Activated CD4-positive, alpha-beta T cell treated with anti-CD3 and anti-CD28 coated beads for 36 hours (primary cell): ENCODE measurements around the gene SLC30A7. TPM values are rescaled to one million over a fixed set of nuclear protein-coding genes. Genes with fewer than 3 reads are reported as not detected.
A peak's percentile ranks its signal among the peaks of the same experiment; 100 is the strongest.
"Not testable (repeated sequence)": the region's sequence is repeated elsewhere in the genome, so short reads cannot be mapped to it uniquely, and the experiment has no call there.

Source experiments
- ATAC-seq: fragments of 200-7000 bp; cut with Tn5 transposase; one replicate; pipeline ENCODE4 v1.10.0; 2021; ENCODE audit warnings: mild to moderate bottlenecking, moderate library complexity
- CTCF ChIA-PET: fragments of 350-600 bp; sonication (Branson Sonifier 250); formaldehyde crosslinking; loops from one replicate; lab custom pipeline; 2021; ENCODE audit warnings: antibody characterized with exemption; lab: Charles Lee
- POLR2A ChIA-PET: fragments of 350-600 bp; sonication (Branson Sonifier 250); formaldehyde crosslinking; loops from one replicate; lab custom pipeline; 2021; ENCODE audit warnings: antibody characterized with exemption, inconsistent platforms; lab: Charles Lee
- DNase-seq: peaks from one replicate; pipeline ENCODE4 v3.0.0-alpha.2; 2020
- H3K27ac Mint-ChIP-seq: one replicate; pipeline ENCODE4 v1.8.0; 2021; ENCODE audit warnings: mixed read lengths
- H3K27me3 Mint-ChIP-seq: one replicate; pipeline ENCODE4 v1.8.0; 2021; ENCODE audit warnings: mixed read lengths
- H3K36me3 Mint-ChIP-seq: one replicate; pipeline ENCODE4 v1.8.0; 2021; ENCODE audit warnings: low read depth, mixed read lengths
- H3K4me1 Mint-ChIP-seq: one replicate; pipeline ENCODE4 v1.8.0; 2021; ENCODE audit warnings: mixed read lengths
- H3K4me3 Mint-ChIP-seq: one replicate; pipeline ENCODE4 v1.8.0; 2021; ENCODE audit warnings: mild to moderate bottlenecking, moderate library complexity, mixed read lengths
- H3K9me3 Mint-ChIP-seq: one replicate; pipeline ENCODE4 v1.8.0; 2021; ENCODE audit warnings: low read depth, mixed read lengths
- intact Hi-C, 2 experiments: fragments of 100-400 bp; cut with DNase I in 1 of 2; cut with micrococcal nuclease in 1 of 2; formaldehyde crosslinking; loops; one replicate each; pipeline versions ENCODE4 v1.14.2 to v1.15.1; 2022 to 2024; cut with DNase I, micrococcal nuclease
- total RNA-seq, 2 experiments: library from RNA; stranded (reverse); gene quantifications; one replicate each; pipeline ENCODE4 v1.2.3, GENCODE V29; 2021

Gene SLC30A7
- total RNA-seq, 2 experiments from 2014 or later, result 33.2 to 34.6 TPM

GRCh38 chr1:100909018-100909417 lies 13.1 kb downstream of the SLC30A7 start:
- intact Hi-C loops, result no loop called here
- Mint-ChIP-seq H3K27me3 (no peaks in the 10 kb centered on the region), H3K27ac (peak overlapping the region; percentile 7), H3K9me3 (no peaks in the 10 kb centered on the region), H3K4me3 (no peak overlapping the region), H3K36me3 (peaks cover 72% of the 10 kb centered on the region), H3K4me1 (peaks cover 48% of the 10 kb centered on the region)
- DNase-seq (no peak), ATAC-seq (peak; percentile 91)
- ChIA-PET CTCF (interaction anchor here (0.6 to 3.0 kb wide), 15 partner anchors 8 to 1849 kb away, joined by 3 to 16 read pairs (median 4); partner anchors contain the start of gene EXTL2), POLR2A (interaction anchor here (0.6 kb wide), 2 partner anchors 15 to 331 kb away, joined by 3 to 4 read pairs; no protein-coding TSS in a partner anchor)

GRCh38 chr1:100912019-100912418 lies 16.1 kb downstream of the SLC30A7 start:
- peaks cover 70% of the 10 kb centered on the region for H3K36me3 Mint-ChIP-seq
- no peaks in the 10 kb centered on the region for H3K9me3 Mint-ChIP-seq
- no peaks in the 10 kb centered on the region for H3K27me3 Mint-ChIP-seq
- ChIA-PET CTCF (interaction anchor here (0.7 to 1.0 kb wide), 2 partner anchors 10 to 99 kb away, joined by 4 read pairs; no protein-coding TSS in a partner anchor), POLR2A (no interaction called here)
- ATAC-seq, result no peak
- H3K4me1 Mint-ChIP-seq, result peaks cover 32% of the 10 kb centered on the region
- no peak for DNase-seq
- intact Hi-C loops, result no loop called here
- H3K4me3 Mint-ChIP-seq, result no peak overlapping the region
- H3K27ac Mint-ChIP-seq, result no peak overlapping the region

GRCh38 chr1:100921110-100921706 lies 25.3 kb downstream of the SLC30A7 start:
- DNase-seq, result no peak
- Mint-ChIP-seq H3K27me3 (no peaks in the 10 kb centered on the region), H3K4me3 (no peak overlapping the region), H3K27ac (peak overlapping the region; percentile 70), H3K4me1 (peaks cover 43% of the 10 kb centered on the region), H3K36me3 (peaks cover 28% of the 10 kb centered on the region), H3K9me3 (peaks cover 12% of the 10 kb centered on the region)
- CTCF ChIA-PET, result interaction anchor here (0.6 to 6.2 kb wide), 28 partner anchors 10 to 437 kb away, joined by 3 to 98 read pairs (median 4); no protein-coding TSS in a partner anchor
- intact Hi-C loops, result loop anchor here (1.0 to 5.0 kb wide), 8 partner anchors 24 to 436 kb away; partner anchors contain the start of genes DPH5 (in 1 of the 2) and SLC30A7 (in 1 of the 2)
- no peak for ATAC-seq
- POLR2A ChIA-PET, result no interaction called here

- peaks cover 14% of the 10 kb centered on the region for H3K9me3 Mint-ChIP-seq
- no peaks in the 10 kb centered on the region for H3K27me3 Mint-ChIP-seq
- H3K4me3 Mint-ChIP-seq, result no peak overlapping the region
- peaks cover 50% of the 10 kb centered on the region for H3K4me1 Mint-ChIP-seq
- DNase-seq (peak; percentile 59), ATAC-seq (peak; percentile 43)
- ChIA-PET CTCF (interaction anchor here (1.5 to 6.2 kb wide), 4 partner anchors 320 to 433 kb away, joined by 5 to 98 read pairs (median 6); no protein-coding TSS in a partner anchor), POLR2A (no interaction called here)
- H3K27ac Mint-ChIP-seq, result peak overlapping the region; percentile 87
- peaks cover 23% of the 10 kb centered on the region for H3K36me3 Mint-ChIP-seq
- intact Hi-C loops, result loop anchor here (2.0 to 5.0 kb wide), 4 partner anchors 103 to 255 kb away; partner anchors contain the start of gene DPH5 (in 1 of the 2)
Observed at GRCh38 chr1:100924212-100924611, 28.3 kb downstream of the SLC30A7 start.

GRCh38 chr1:100924991-100925390 lies 29.1 kb downstream of the SLC30A7 start:
- Mint-ChIP-seq H3K9me3 (peaks cover 14% of the 10 kb centered on the region), H3K36me3 (peaks cover 25% of the 10 kb centered on the region), H3K27ac (peak overlapping the region; percentile 87), H3K4me1 (peaks cover 54% of the 10 kb centered on the region), H3K27me3 (no peaks in the 10 kb centered on the region), H3K4me3 (no peak overlapping the region)
- ChIA-PET POLR2A (no interaction called here), CTCF (interaction anchor here (0.9 to 6.2 kb wide), 4 partner anchors 10 to 433 kb away, joined by 3 to 98 read pairs (median 4); no protein-coding TSS in a partner anchor)
- intact Hi-C loops, result loop anchor here (2.0 to 5.0 kb wide), 5 partner anchors 82 to 254 kb away; partner anchors contain the start of gene DPH5 (in 1 of the 2)
- no peak for DNase-seq
- ATAC-seq, result no peak

GRCh38 chr1:100926240-100926639 lies 30.4 kb downstream of the SLC30A7 start:
- Mint-ChIP-seq H3K4me3 (no peak overlapping the region), H3K9me3 (peaks cover 14% of the 10 kb centered on the region), H3K27me3 (no peaks in the 10 kb centered on the region), H3K36me3 (peaks cover 29% of the 10 kb centered on the region), H3K27ac (peak overlapping the region; percentile 87), H3K4me1 (peaks cover 60% of the 10 kb centered on the region)
- DNase-seq (no peak), ATAC-seq (peak; percentile 22)
- POLR2A ChIA-PET, result no interaction called here
- intact Hi-C loops, result loop anchor here in 1 of 2 experiments (2.0 to 5.0 kb wide), 2 partner anchors 81 to 211 kb away; no protein-coding TSS in a partner anchor
- CTCF ChIA-PET, result interaction anchor here (6.2 kb wide), 1 partner anchor 363 kb away, joined by 98 read pairs; no protein-coding TSS in a partner anchor

- intact Hi-C loops, result loop anchor here in 1 of 2 experiments (2.0 to 5.0 kb wide), 2 partner anchors 80 to 210 kb away; no protein-coding TSS in a partner anchor
- DNase-seq, result peak; percentile 55
- Mint-ChIP-seq H3K27me3 (no peaks in the 10 kb centered on the region), H3K36me3 (peaks cover 31% of the 10 kb centered on the region), H3K27ac (no peak overlapping the region), H3K4me1 (peaks cover 64% of the 10 kb centered on the region), H3K4me3 (no peak overlapping the region), H3K9me3 (peaks cover 14% of the 10 kb centered on the region)
- ChIA-PET POLR2A (no interaction called here), CTCF (interaction anchor here (0.6 to 1.1 kb wide), 5 partner anchors 101 to 364 kb away, joined by 3 to 5 read pairs (median 4); no protein-coding TSS in a partner anchor)
- ATAC-seq, result peak; percentile 78
Observed at GRCh38 chr1:100927276-100927675, 31.4 kb downstream of the SLC30A7 start.

GRCh38 chr1:100928128-100928527 lies 32.2 kb downstream of the SLC30A7 start:
- intact Hi-C loops, result loop anchor here in 1 of 2 experiments (5.0 kb wide), 1 partner anchor 79 kb away; no protein-coding TSS in a partner anchor
- no peak overlapping the region for H3K4me3 Mint-ChIP-seq
- ATAC-seq, result no peak
- peaks cover 16% of the 10 kb centered on the region for H3K9me3 Mint-ChIP-seq
- H3K27me3 Mint-ChIP-seq, result no peaks in the 10 kb centered on the region
- H3K36me3 Mint-ChIP-seq, result peaks cover 33% of the 10 kb centered on the region
- ChIA-PET CTCF (interaction anchor here (0.9 to 1.8 kb wide), 4 partner anchors 11 to 360 kb away, joined by 3 to 4 read pairs (median 4); no protein-coding TSS in a partner anchor), POLR2A (interaction anchor here (0.6 kb wide), 1 partner anchor 9 kb away, joined by 3 read pairs; no protein-coding TSS in a partner anchor)
- peaks cover 62% of the 10 kb centered on the region for H3K4me1 Mint-ChIP-seq
- no peak overlapping the region for H3K27ac Mint-ChIP-seq
- no peak for DNase-seq

- no peak overlapping the region for H3K4me3 Mint-ChIP-seq
- DNase-seq, result no peak
- ChIA-PET POLR2A (no interaction called here), CTCF (interaction anchor here (0.6 to 1.6 kb wide), 4 partner anchors 11 to 491 kb away, joined by 3 to 5 read pairs (median 4); no protein-coding TSS in a partner anchor)
- ATAC-seq, result no peak
- no peaks in the 10 kb centered on the region for H3K27me3 Mint-ChIP-seq
- intact Hi-C loops, result no loop called here
- peak overlapping the region; percentile 38 for H3K27ac Mint-ChIP-seq
- peaks cover 47% of the 10 kb centered on the region for H3K36me3 Mint-ChIP-seq
- peaks cover 59% of the 10 kb centered on the region for H3K4me1 Mint-ChIP-seq
- peaks cover 12% of the 10 kb centered on the region for H3K9me3 Mint-ChIP-seq
Observed at GRCh38 chr1:100930494-100930893, 34.6 kb downstream of the SLC30A7 start.

GRCh38 chr1:100931716-100932115 lies 35.8 kb downstream of the SLC30A7 start:
- DNase-seq (no peak), ATAC-seq (no peak)
- no peaks in the 10 kb centered on the region for H3K27me3 Mint-ChIP-seq
- POLR2A ChIA-PET, result no interaction called here
- CTCF ChIA-PET, result interaction anchor here (0.6 to 1.1 kb wide), 2 partner anchors 19 to 330 kb away, joined by 3 read pairs; no protein-coding TSS in a partner anchor
- H3K4me1 Mint-ChIP-seq, result peaks cover 61% of the 10 kb centered on the region
- peaks cover 59% of the 10 kb centered on the region for H3K36me3 Mint-ChIP-seq
- no peak overlapping the region for H3K4me3 Mint-ChIP-seq
- intact Hi-C loops, result no loop called here
- H3K9me3 Mint-ChIP-seq, result peaks cover 5% of the 10 kb centered on the region
- H3K27ac Mint-ChIP-seq, result peak overlapping the region; percentile 55

GRCh38 chr1:100933555-100933954 lies 37.7 kb downstream of the SLC30A7 start:
- H3K9me3 Mint-ChIP-seq, ATAC-seq, POLR2A ChIA-PET, DNase-seq, H3K4me3 Mint-ChIP-seq, H3K27ac Mint-ChIP-seq, intact Hi-C loops, H3K27me3 Mint-ChIP-seq: not testable (repeated sequence)
- CTCF ChIA-PET, result interaction anchor here (1.9 kb wide), 1 partner anchor 354 kb away, joined by 6 read pairs; no protein-coding TSS in a partner anchor
- H3K4me1 Mint-ChIP-seq, result peaks cover 66% of the 10 kb centered on the region
- peaks cover 75% of the 10 kb centered on the region for H3K36me3 Mint-ChIP-seq
